ENCODE measurements around the gene SFXN3. TPM values are rescaled to one million over a fixed set of nuclear protein-coding genes. Genes with fewer than 3 reads are reported as not detected.
A peak's percentile ranks its signal among the peaks of the same experiment; 100 is the strongest.

Gene SFXN3
- total RNA-seq, 1 donor from 2014 or later, result 17.1 TPM

GRCh38 chr10:101001659-101002035 lies 29.4 kb upstream of the SFXN3 start:
- peak overlapping the region; percentile 73 for H3K4me3 Mint-ChIP-seq

GRCh38 chr10:101002456-101002855 lies 28.6 kb upstream of the SFXN3 start:
- Mint-ChIP-seq H3K4me1 (peaks cover 25% of the 10 kb centered on the region), H3K9me3 (no peaks in the 10 kb centered on the region), H3K36me3 (peaks cover 6% of the 10 kb centered on the region), H3K4me3 (no peak overlapping the region), H3K27ac (no peak overlapping the region), H3K27me3 (ENCODE audit: low read depth) (no peaks in the 10 kb centered on the region)
- no peak for DNase-seq (ENCODE audit: low spot score in 2 of 2, unreplicated experiment in 2 of 2)
- TF ChIP-seq CTCF (IDR thresholded peaks at IDR 0.05; ENCODE audit: unreplicated experiment), result no peak

More at GRCh38 chr10:101001659-101002035, 29.4 kb upstream of the SFXN3 start:
- Mint-ChIP-seq H3K9me3 (no peaks in the 10 kb centered on the region), H3K27ac (peak overlapping the region; percentile 92), H3K27me3 (ENCODE audit: low read depth) (no peaks in the 10 kb centered on the region), H3K4me1 (peaks cover 26% of the 10 kb centered on the region), H3K36me3 (peaks cover 6% of the 10 kb centered on the region)
- no peak for TF ChIP-seq CTCF (IDR thresholded peaks at IDR 0.05; ENCODE audit: unreplicated experiment)
- no peak for DNase-seq (ENCODE audit: low spot score in 2 of 2, unreplicated experiment in 2 of 2)

- H3K4me1 Mint-ChIP-seq, result peaks cover 20% of the 10 kb centered on the region
- peak overlapping the region; percentile 42 for H3K4me3 Mint-ChIP-seq
- DNase-seq (ENCODE audit: low spot score in 2 of 2, unreplicated experiment in 2 of 2), result no peak
- no peak for TF ChIP-seq CTCF (IDR thresholded peaks at IDR 0.05; ENCODE audit: unreplicated experiment)
- H3K9me3 Mint-ChIP-seq, result no peaks in the 10 kb centered on the region
- peaks cover 6% of the 10 kb centered on the region for H3K36me3 Mint-ChIP-seq
- no peak overlapping the region for H3K27ac Mint-ChIP-seq
- H3K27me3 Mint-ChIP-seq (ENCODE audit: low read depth), result no peaks in the 10 kb centered on the region
Measured at GRCh38 chr10:101003639-101004206, 27.3 kb upstream of the SFXN3 start.

GRCh38 chr10:101005361-101005760 lies 25.7 kb upstream of the SFXN3 start:
- no peak for DNase-seq (ENCODE audit: low spot score in 2 of 2, unreplicated experiment in 2 of 2)
- no peak for TF ChIP-seq CTCF (IDR thresholded peaks at IDR 0.05; ENCODE audit: unreplicated experiment)
- peaks cover 22% of the 10 kb centered on the region for H3K4me1 Mint-ChIP-seq
- no peak overlapping the region for H3K4me3 Mint-ChIP-seq
- H3K27me3 Mint-ChIP-seq (ENCODE audit: low read depth), result no peaks in the 10 kb centered on the region
- H3K9me3 Mint-ChIP-seq, result no peaks in the 10 kb centered on the region
- H3K27ac Mint-ChIP-seq, result no peak overlapping the region
- H3K36me3 Mint-ChIP-seq, result peaks cover 6% of the 10 kb centered on the region

GRCh38 chr10:101005869-101006567 lies 25.0 kb upstream of the SFXN3 start:
- Mint-ChIP-seq H3K27ac (peak overlapping the region; percentile 26), H3K4me3 (no peak overlapping the region)
- TF ChIP-seq CTCF (IDR thresholded peaks at IDR 0.05; ENCODE audit: unreplicated experiment), result no peak

More at GRCh38 chr10:101005869-101006567, 25.0 kb upstream of the SFXN3 start:
- Mint-ChIP-seq H3K36me3 (peaks cover 6% of the 10 kb centered on the region), H3K27me3 (ENCODE audit: low read depth) (no peaks in the 10 kb centered on the region), H3K9me3 (no peaks in the 10 kb centered on the region), H3K4me1 (peaks cover 18% of the 10 kb centered on the region)
- DNase-seq (ENCODE audit: low spot score in 2 of 2, unreplicated experiment in 2 of 2), result no peak
